Activated T-cell treated with anti-CD3 and anti-CD28 coated beads, Interleukin-2, amount 50 U/mL, for 4 hours (primary cell): ENCODE measurements around the gene BCKDK. TPM values are rescaled to one million over a fixed set of nuclear protein-coding genes. Genes with fewer than 3 reads are reported as not detected.

ENCODE experiments used
- ATAC-seq, 2 donors: fragments of 200-7000 bp; cut with Tn5 transposase; one replicate each; pipeline ENCODE4 v1.10.0; 2021
- DNase-seq: peaks from one replicate; pipeline ENCODE4 v3.0.0-alpha.2; 2020
- H3K27me3 Mint-ChIP-seq: one replicate; pipeline ENCODE4 v1.8.0; 2021; ENCODE audit warnings: low read depth, mixed read lengths
- H3K36me3 Mint-ChIP-seq: one replicate; pipeline ENCODE4 v1.8.0; 2022; ENCODE audit warnings: mixed read lengths; ENCODE audit not compliant: insufficient read depth
- H3K4me1 Mint-ChIP-seq: one replicate; pipeline ENCODE4 v1.8.0; 2021; ENCODE audit warnings: low read depth, mixed read lengths
- H3K4me3 Mint-ChIP-seq: one replicate; pipeline ENCODE4 v1.8.0; 2021; ENCODE audit warnings: mild to moderate bottlenecking, moderate library complexity, mixed read lengths
- H3K9me3 Mint-ChIP-seq: one replicate; pipeline ENCODE4 v1.8.0; 2021; ENCODE audit warnings: mixed read lengths
- total RNA-seq, 3 donors: library from RNA; stranded (reverse); gene quantifications; one replicate each; pipeline ENCODE4 v1.2.1, GENCODE V29; 2021

BCKDK gene
- total RNA-seq, result 10 to 100 TPM; 41.9 to 46.5 (median 43.2) TPM

DNA sequence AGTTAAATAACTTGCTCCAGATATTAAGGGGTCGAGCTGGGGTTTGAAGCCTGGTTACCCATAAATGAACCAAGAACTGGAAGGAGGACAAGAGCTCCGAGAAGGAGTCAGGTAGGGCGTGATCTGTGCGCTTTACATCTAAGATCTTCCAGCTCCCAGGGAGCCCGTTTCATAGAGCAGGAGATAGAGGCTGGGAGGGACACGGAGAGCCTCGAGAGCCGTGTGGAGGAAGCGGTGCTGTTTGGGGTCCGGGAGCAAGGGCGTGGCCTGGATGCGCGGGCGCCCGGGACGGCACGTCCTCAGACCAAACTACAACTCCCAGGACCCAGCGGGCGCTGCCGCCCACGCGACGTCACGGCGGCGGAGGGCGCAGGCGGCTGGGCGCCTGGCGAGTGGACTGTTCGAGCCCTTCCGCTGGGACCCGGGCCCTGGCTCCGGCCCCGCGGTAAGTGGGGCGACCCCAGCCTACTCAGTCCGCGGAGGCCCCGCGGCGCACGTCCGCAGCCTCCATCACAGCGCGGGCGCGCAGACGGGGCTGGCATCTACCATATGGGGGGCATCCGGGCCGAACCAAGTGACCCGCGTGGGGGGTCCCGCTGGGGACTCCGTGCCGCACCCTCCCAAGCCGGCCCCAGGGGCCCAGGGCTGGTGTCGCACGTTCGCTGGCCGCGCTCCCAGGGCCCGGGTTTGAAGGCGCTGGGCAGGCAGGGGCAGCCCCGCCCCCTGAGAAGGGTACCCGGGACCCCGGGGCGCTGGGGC is at the start of gene BCKDK:
BCKDK (plus strand) TSS at position 352 of the 759 bp plus-strand sequence. CDS start 838 bp downstream, outside the sequence.
- H3K9me3 Mint-ChIP-seq, result no peaks in the 10 kb centered on the region
- DNase-seq, result peak; percentile 62

DNA sequence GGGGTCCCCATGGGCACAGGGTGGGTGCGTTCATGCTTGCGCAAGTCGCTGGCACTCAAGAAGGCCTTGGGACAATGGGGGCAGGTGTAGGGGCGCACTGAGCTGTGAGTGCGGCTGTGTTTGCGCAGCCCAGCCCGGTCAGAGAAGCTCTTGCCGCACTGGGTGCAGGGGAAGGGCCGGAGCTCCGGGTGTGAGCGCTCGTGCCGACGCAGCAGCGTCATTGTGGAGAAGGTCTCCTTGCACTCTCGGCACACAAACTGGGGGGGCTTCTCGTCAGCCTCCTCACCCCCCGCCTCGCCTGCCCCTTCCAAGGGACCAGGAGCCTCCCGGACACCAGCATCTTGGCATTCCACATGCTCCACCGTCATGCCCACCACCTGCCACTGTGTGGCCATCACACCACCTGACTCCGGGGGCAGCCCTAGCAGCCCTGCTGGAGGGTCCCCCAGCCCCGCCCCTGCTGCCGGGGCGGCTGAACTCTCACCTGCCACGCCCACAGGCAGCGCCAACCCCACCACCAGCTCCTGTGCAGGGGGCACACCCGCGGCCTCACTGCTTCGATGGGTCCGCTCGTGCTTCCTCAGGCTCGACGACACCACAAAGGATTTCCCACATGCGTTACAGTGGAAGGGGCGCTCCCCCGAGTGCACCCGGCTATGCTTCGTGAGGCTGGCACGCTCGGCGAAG is 46.9 kb upstream of the BCKDK start:
- ATAC-seq (no peak), DNase-seq (no peak)
- Mint-ChIP-seq H3K27me3 (no peaks in the 10 kb centered on the region), H3K4me1 (peaks cover 31% of the 10 kb centered on the region), H3K9me3 (no peaks in the 10 kb centered on the region), H3K4me3 (no peak overlapping the region), H3K36me3 (peaks cover 16% of the 10 kb centered on the region)

More for the DNA sequence above, at the start of gene BCKDK:
- ATAC-seq, result peak; percentile 89 to 90
- Mint-ChIP-seq H3K36me3 (peaks cover 13% of the 10 kb centered on the region), H3K27me3 (no peaks in the 10 kb centered on the region), H3K4me1 (peaks cover 16% of the 10 kb centered on the region), H3K4me3 (peak within 1 kb of the TSS; percentile 82)

DNA sequence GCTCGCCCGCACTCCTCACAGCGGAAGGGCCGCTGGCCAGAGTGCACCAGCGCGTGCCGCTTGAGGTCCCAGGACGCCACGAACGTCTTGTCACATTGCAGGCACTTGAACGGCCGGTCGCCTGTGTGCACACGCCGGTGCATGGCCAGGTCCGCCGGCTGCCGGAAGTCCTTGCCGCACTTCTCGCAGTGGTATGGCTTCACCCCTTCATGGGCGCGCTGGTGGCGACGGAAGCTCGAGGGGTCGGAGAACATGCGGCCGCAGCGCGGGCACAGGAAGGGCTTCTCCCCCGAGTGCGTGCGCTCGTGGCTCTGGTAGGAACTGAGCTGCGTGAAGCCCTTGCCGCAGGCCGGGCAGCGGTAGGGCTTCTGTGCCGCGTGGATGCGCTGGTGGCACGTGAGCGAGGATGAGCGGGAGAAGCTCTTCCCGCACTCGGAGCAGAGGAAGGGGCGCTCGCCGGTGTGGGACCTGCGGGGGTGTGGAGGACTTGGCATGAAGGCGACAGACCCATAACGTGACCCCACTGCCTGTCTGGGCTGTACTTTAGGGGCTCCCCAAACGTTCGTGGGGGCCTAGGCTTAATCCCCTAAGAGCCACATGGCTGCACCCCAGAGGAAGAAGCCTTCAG is 46.3 kb upstream of the BCKDK start:
- DNase-seq (no peak), ATAC-seq (no peak)
- Mint-ChIP-seq H3K36me3 (peaks cover 16% of the 10 kb centered on the region), H3K27me3 (no peaks in the 10 kb centered on the region), H3K4me3 (no peak overlapping the region), H3K9me3 (no peaks in the 10 kb centered on the region), H3K4me1 (peaks cover 35% of the 10 kb centered on the region)

DNA sequence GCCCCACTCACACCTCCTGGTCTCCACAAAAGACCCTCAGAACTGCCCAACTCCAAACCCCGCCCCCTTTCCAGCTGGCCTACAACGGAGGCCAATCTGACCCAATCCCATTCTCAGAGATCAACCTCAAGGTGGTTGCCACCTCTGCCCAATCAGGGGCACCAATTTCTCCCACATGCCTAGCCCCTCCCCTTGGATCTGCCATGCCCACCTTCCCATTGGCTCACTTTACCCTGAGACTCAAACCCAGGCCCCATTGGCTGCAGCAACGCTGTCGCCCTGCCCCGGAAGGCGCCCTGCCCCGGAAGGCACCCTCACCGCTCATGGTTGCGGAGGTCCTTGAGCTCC is 44.7 kb upstream of the BCKDK start:
- no peak for DNase-seq
- peak in 1 of 2 donors; percentile 10 for ATAC-seq
- Mint-ChIP-seq H3K4me3 (no peak overlapping the region), H3K9me3 (no peaks in the 10 kb centered on the region), H3K27me3 (no peaks in the 10 kb centered on the region), H3K4me1 (peaks cover 35% of the 10 kb centered on the region), H3K36me3 (peaks cover 16% of the 10 kb centered on the region)

DNA sequence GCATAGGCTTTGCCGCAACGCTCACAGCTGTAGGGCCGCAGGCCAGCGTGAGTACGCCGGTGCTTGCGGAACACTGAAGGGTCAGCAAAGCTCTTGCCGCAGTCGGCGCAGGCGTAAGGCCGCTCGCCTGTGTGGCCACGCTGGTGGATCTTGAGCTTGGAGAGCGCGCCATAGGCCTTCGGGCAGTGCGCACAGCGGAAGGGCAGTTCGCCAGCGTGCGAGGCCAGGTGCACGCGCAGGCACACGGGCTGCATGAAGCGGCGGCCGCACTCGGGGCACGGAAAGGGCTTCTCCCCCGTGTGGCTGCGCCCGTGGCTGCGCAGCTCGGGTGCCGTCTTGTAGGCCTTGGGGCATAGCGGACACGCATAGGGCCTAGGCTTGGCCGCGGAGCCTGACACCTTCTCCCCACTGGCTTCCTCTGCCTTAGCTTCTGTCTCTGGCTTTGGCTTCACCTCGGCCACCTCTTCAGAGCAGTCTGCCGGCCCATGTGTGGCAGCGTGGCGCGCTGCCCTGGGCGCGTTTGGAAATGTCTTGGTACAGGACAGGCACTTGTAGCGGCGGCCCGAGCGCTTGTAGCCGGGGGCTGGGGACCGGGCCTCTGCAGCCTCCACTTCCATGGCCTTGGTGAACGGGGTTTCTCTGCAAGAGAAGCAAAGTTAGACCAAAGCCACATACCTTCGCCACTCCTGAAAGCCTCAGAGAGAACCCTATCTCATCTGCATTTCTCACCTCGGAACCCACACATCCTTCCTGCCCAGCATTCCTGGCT is 44.2 kb upstream of the BCKDK start:
- H3K9me3 Mint-ChIP-seq, result no peaks in the 10 kb centered on the region
- peak overlapping the region; percentile 59 for H3K4me3 Mint-ChIP-seq
- peaks cover 36% of the 10 kb centered on the region for H3K4me1 Mint-ChIP-seq
- ATAC-seq (peak; percentile 40 to 44), DNase-seq (no peak)
- peaks cover 16% of the 10 kb centered on the region for H3K36me3 Mint-ChIP-seq
- no peaks in the 10 kb centered on the region for H3K27me3 Mint-ChIP-seq

DNA sequence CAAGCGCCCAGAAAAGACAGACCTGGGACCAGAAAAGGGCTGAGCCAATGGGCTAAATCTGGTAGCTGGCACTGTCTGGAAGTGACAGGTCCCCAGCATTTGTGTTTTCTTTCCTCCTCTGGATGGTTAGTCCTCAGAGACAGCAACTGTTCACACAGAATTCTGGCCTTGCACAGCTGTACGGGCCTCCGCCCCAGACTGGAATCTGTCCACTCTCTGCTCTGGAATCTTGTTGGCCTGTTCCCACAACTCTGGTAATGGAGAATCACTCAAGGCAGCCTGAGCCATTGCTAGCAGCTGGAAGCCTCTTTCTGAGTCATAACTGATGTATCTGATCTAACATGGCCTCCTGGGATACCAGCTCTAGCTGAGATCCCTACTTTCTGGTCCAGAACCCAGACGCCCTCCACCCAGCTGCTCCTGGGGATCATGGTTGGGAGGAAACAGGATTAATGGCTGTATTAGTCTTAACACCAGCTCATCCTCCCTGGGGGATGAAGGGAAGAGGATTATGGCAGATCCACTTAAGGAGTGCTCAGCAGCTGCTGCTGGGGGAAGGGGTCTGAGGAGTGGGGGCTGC is 43.2 kb upstream of the BCKDK start:
- DNase-seq (no peak), ATAC-seq (no peak)
- H3K4me3 Mint-ChIP-seq, result peak overlapping the region; percentile 59
- H3K27me3 Mint-ChIP-seq, result no peaks in the 10 kb centered on the region
- H3K9me3 Mint-ChIP-seq, result no peaks in the 10 kb centered on the region
- H3K36me3 Mint-ChIP-seq, result peaks cover 12% of the 10 kb centered on the region
- peaks cover 40% of the 10 kb centered on the region for H3K4me1 Mint-ChIP-seq

DNA sequence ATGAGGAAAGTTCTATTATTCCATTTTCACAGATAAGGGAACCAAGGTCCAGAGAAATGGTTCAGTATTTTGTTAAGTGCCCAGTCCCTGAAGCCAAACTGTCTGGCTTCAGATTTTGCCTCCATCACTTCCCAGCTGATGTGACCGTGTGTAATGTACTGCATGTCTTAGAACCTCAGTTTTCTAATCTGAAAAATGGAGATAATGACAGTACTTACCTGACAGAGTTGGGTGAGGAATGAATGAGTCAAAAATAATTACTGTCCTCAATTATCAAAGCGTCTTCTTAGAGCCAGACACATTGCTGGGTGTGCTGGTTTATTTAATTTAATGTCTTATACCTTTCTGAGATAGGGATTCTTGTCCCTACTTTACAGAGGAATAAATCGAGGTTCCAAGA is 40.8 kb upstream of the BCKDK start:
- DNase-seq (no peak), ATAC-seq (no peak)
- peaks cover 49% of the 10 kb centered on the region for H3K4me1 Mint-ChIP-seq
- no peaks in the 10 kb centered on the region for H3K27me3 Mint-ChIP-seq
- peaks cover 5% of the 10 kb centered on the region for H3K36me3 Mint-ChIP-seq
- no peak overlapping the region for H3K4me3 Mint-ChIP-seq
- no peaks in the 10 kb centered on the region for H3K9me3 Mint-ChIP-seq

DNA sequence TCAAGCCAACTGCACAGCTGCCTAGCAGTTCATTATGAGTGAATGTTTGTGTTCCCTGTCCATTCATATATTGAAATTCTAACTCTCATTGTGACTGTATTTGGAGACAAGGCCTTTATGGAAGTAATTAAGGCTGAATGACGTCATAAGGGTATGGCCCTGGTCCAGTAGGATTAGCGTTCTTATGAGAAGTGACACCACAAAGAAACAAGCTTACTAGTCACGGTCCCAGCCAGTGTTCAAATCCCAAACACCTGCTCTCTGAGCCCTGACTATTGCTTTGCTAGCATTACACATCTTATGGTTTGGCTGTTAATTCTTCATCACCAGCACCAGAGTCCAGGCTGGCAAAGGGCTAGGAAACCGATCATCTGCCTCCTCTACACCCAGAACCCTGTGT is 36.3 kb upstream of the BCKDK start:
- no peak for ATAC-seq
- no peaks in the 10 kb centered on the region for H3K9me3 Mint-ChIP-seq

DNA sequence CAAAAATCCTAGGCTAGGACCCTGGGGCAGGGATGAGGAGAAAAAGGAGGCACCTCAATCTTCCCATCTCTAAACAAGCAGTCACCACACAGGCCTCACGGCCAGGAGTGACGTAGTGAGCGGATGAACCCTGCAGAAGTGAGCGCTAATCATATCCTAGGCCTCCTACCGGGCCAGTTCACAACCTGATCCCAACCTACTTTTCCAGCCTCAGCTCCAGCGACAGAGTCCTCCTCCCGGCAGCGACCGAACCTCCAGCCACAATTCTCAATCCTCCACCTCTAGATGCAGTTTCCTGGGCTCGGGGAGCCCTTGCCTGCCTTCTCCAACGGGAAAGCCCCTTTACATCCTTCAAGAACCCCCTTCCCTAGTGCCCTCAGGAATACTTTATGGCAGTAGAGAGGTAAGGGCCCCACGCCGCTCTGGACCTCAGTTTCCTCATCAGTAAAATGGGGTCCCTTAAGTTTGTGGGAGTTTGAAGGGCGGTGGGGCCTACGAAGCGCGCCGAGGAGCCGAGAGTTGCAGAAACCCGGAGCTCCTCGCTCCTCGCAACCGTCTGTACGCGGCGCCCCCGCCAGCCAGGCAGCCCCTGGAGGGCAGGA is 35.5 kb upstream of the BCKDK start:
- ATAC-seq, result peak in 1 of 2 donors; percentile 1
- peaks cover 35% of the 10 kb centered on the region for H3K4me1 Mint-ChIP-seq
- peaks cover 6% of the 10 kb centered on the region for H3K36me3 Mint-ChIP-seq
- no peaks in the 10 kb centered on the region for H3K27me3 Mint-ChIP-seq
- DNase-seq, result no peak
- H3K4me3 Mint-ChIP-seq, result peak overlapping the region; percentile 98
- H3K9me3 Mint-ChIP-seq, result no peaks in the 10 kb centered on the region

More for the DNA sequence above, 36.3 kb upstream of the BCKDK start:
- Mint-ChIP-seq H3K4me3 (peak overlapping the region; percentile 98), H3K36me3 (peaks cover 2% of the 10 kb centered on the region), H3K27me3 (no peaks in the 10 kb centered on the region), H3K4me1 (peaks cover 35% of the 10 kb centered on the region)
- no peak for DNase-seq

DNA sequence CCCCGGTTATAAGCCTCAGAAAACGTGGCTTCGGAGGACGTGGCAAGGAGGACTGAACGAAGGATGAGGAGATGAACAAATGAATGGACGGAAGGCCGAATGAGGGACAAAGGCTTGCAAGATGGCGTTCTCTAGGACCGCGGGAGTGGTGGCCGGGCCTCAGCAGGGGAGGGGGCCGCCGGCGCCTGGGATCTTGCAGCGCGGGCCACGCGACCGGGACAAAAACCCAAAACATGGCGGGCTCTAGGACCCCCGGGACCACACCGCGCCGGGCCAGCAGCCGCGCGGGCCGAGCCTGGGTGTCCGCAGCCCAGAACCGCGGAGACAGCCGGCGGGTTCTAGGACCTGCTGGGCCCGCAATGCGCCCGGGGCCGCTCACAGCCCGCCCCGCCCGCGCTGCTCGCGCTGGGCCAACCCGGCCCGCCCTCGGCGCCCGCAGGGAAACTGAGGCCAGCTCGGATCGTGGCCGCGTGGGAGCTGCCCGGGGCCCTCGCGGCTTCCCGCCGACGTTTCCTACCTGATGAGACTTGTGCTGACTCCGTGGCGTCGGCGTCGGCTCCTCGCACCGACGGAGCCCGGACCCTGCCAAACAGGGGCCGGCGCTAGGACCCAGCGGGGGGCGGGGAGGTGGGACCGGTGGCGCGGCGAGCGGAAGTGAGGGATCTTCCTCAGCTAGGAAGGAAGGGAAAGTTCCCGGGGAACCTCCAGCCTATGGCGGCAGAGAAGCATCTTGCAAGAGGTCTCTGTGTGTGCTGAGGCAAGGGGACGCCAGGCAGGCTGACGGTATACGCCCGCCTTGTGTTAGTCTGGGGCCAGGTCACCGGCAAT is 34.8 kb upstream of the BCKDK start:
- DNase-seq (peak; percentile 78), ATAC-seq (peak; percentile 66 to 71)
- no peaks in the 10 kb centered on the region for H3K27me3 Mint-ChIP-seq
- peaks cover 39% of the 10 kb centered on the region for H3K4me1 Mint-ChIP-seq
- peaks cover 13% of the 10 kb centered on the region for H3K36me3 Mint-ChIP-seq
- no peaks in the 10 kb centered on the region for H3K9me3 Mint-ChIP-seq
- H3K4me3 Mint-ChIP-seq, result peak overlapping the region; percentile 98

DNA sequence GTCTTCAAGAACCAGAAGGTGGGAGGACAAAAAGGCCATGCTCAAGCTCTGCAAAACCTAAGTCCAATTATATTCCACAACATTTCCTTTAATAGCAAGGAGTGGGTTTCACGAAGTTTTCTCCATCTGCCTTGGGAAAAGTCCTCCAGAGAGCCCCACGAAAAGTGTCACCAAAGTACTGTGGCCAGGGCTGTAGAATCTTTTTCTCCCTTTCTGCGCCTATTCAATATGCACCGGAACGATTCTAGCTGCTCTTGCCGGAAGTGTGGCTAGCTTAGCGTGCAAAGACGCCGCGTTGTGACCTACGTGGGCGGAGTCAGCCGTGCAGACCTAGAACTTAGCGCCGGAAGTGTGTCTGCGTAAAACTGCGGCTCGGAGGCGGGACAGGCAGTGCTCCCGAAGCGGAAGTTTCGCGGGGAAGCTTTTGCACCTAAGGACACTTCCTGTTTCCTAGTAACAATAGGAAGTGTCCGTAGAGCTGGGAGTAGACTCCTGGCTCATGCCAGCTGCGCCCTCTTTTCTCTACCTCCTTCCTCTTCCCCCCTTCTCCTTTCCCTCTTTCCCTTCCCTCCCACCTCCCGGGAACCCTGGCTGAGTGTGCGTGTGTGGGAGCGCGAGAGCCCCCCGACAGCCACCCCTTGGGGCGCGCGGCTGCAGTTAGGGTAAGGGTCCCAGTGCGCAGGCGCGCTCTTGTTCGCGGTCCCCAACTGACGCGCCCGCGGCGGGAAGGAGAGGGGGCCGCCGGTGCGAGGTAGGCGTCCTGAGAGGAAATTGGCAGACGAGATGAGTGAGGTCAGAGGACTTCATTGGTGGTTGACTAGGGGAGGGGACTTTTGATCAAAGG is 34.0 kb upstream of the BCKDK start, which contains the start of the genes ZNF646 and ZNF668:
ZNF646 (plus strand) TSS at position 453 of the 844 bp plus-strand sequence. CDS start 1,903 bp downstream, outside the sequence.
ZNF668 (minus strand) TSS at position 271 of the 844 bp plus-strand sequence. CDS start 9,781 bp downstream, outside the sequence.
- Mint-ChIP-seq H3K4me1 (peaks cover 39% of the 10 kb centered on the region), H3K36me3 (peaks cover 21% of the 10 kb centered on the region), H3K27me3 (no peaks in the 10 kb centered on the region), H3K9me3 (no peaks in the 10 kb centered on the region), H3K4me3 (peak within 1 kb of the TSS; percentile 98)
- DNase-seq (peak; percentile 96), ATAC-seq (peak; percentile 81 to 83)

DNA sequence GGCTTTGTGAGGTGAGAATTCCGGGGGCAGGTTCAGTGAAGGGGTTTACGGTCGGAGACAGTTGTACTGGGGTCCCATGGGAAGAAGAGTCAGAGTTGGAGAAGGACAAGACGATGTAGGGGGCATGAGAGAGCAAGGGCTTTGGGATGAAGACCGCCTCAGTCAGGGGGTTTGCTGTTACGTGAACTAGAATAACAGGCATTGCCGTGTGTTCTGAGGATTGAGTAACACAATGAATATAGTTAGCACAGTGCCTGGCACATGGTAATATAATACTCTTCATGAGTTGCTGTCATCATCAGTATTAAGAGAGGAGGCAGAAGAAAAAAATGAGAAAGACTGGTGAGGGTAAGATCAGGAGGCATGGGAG is 33.4 kb upstream of the BCKDK start:
- Mint-ChIP-seq H3K27me3 (no peaks in the 10 kb centered on the region), H3K4me1 (peaks cover 38% of the 10 kb centered on the region), H3K36me3 (peaks cover 21% of the 10 kb centered on the region), H3K4me3 (peak overlapping the region; percentile 95), H3K9me3 (no peaks in the 10 kb centered on the region)
- no peak for DNase-seq
- no peak for ATAC-seq
